Stimulated activated naive CD4-positive, alpha-beta T cell treated with Interleukin-2 at 50 U/mL for 16 hours (primary cell): Measurements from ENCODE around the gene CD83.
"Not testable (repeated sequence)": the region's sequence is repeated elsewhere in the genome, so short reads cannot be mapped to it uniquely, and the experiment has no call there.

ENCODE experiments used
- DNase-seq: peaks from one replicate; lab custom pipeline; 2025; lab: John Stamatoyannopoulos, UW

Gene CD83

DNA sequence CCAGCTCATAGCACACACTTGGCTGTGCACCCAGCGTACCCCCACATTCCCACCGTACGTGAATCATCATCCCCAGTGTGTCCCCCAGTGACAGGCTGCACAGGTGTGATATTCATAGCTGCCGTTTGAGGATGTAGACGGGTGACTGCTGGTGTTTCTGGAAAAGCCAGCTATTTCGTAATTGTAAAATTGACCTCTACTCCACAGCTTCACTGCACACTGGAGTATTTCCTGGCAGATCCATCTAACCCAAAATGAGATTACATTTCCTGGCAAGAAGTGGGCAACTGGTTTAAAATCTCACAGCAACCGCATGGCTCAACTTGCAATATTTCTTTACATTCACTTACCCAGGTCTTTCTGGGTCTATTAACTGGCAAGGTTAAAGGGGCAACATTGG lies 30.3 kb downstream of the CD83 start:
- no peak for DNase-seq

GRCh38 chr6:14148471-14148870 lies 30.9 kb downstream of the CD83 start:
- no peak for DNase-seq

- DNase-seq: no peak
Measured at GRCh38 chr6:14149053-14149738, 31.6 kb downstream of the CD83 start.

DNA sequence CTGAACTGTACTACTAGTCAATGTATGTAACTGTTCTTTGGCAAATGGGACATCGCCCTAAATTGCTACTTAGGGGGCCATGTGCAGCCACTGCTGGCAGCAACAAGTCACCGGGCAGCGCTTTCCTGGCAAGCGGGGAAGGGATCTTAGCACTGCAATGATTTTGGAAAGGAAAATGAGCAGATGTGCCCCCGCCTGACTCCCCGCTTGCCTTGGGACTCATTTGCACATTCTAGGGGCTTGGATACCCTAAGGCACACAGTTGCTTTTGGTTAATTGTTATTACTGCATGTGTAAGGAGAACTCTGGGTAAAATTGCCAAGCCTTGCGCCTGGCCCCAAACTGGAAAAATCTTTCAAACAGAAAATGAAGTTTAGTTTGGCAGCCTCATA lies 32.2 kb downstream of the CD83 start:
- no peak for DNase-seq

DNA sequence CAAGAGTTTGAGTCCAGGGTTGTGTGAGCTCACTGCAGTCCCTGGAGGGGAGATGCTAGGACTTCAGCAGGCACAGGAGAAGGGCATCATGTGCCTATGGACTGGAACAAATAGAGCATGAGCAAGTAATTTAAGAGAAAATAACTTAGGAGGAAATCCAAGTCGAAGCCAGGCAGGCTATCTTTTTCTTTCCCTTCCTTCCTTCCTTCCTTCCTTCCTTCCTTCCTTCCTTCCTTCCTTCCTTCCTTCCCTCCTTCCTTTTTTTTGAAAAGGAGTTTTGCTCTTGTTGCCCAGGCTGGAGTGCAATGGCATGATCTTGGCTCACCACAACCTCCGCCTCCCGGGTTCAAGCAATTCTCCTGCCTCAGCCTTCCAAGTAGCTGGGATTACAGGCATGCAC lies 33.7 kb downstream of the CD83 start:
- not testable (repeated sequence) for DNase-seq

- DNase-seq: no peak
Measured at GRCh38 chr6:14151773-14152172, 34.2 kb downstream of the CD83 start.

- DNase-seq: no peak
Measured at GRCh38 chr6:14153228-14153627, 35.7 kb downstream of the CD83 start.

DNA sequence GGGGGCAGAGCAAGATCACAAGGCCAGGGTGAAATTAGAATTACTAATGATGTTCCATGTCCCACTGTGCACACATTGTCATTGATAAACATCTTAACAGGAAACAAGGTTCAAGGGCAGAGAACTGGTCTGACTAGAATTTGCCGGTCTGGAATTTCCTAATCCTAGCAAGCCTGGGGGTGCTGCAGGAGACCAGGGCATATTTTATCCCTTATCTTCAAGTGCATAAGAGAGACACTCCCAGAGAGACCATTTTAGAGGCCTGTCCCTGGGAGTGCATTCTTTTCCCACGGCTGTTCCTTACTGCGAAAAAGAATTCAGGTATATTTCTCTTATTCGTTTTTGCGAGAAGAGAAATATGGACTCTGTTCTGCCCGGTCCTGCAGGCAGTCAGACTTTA lies 41.5 kb downstream of the CD83 start:
- no peak for DNase-seq

DNA sequence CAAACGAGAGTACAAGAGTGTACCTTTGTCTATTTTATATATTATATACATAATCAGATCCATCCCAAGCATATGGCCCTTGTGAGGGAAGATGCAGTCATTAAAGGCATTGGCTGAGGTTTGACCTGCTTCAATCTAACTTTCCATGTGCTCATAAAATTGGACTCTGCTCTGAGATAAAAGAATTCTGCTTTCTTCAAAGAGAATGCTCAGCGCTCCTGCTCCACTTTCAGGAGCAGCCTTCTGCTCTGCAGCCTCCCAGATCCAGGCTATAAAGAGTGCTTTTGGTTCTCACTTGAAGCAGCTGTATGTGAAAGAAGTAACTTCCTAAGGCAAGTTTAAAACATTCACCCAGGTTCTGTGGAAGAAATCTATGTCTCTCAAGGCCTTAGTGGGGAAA lies 45.3 kb downstream of the CD83 start:
- DNase-seq: no peak

DNA sequence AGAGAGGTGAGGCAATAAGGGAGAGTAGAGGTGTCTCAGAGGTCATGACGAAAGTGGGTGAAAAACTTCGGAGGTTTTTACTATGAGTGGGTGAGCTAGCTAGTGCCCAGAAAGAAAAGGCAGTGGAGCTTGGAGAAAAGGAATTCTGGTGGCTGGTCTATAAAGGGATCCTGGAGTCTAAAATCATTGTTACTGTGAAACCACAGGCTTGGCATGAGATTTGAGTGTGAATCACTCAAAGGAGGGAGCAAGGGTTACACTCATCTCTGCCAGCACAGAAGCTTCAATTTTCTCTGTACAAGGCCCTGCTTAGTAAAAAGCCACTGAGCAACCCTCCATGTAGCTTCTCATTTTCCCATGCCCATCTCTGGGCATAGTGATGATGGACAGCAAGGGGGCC lies 47.5 kb downstream of the CD83 start:
- no peak for DNase-seq

GRCh38 chr6:14166839-14167238 lies 49.3 kb downstream of the CD83 start:
- no peak for DNase-seq

DNA sequence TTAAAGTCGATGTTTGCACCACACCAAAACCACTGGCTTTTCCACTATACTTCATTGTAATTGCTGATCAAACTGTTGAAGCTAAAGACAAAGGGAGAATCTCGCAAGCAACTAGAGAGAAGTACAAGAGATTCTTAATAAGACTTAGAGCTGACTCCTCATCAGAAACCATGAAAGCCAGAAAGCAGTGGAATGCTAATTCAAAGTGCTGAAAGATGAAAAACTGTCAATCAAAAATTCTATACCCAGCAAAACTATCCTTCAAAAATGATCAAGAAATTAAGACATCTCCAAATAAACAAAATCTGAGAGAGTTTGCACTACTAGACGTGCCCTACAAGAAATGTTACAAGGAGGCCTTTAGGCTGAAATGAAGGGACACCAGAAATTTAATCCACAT lies 52.6 kb downstream of the CD83 start:
- no peak for DNase-seq

- no peak for DNase-seq
Measured at GRCh38 chr6:14172562-14172961, 55.0 kb downstream of the CD83 start.

- DNase-seq: no peak
Measured at GRCh38 chr6:14174226-14174625, 56.7 kb downstream of the CD83 start.

- no peak for DNase-seq
Measured at GRCh38 chr6:14174996-14175395, 57.4 kb downstream of the CD83 start.

DNA sequence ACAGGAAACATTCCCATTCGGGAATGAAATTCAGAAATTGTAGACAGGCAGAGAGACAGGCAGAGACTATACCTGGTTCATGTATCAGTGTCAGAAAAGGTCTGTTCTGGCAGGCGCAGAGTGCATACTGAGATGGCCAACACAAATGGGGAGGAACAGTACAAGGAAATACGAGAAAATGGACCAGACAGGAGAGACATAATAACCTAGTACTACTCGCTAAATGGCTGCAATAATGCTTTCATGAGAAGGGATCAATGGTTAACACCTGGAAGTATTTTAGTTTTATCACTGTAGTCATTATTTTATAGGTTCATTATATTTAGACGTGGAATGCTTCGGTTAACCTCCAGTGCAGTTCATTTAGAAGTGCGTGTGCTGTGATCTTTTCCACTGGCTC lies 58.9 kb downstream of the CD83 start:
- no peak for DNase-seq

DNA sequence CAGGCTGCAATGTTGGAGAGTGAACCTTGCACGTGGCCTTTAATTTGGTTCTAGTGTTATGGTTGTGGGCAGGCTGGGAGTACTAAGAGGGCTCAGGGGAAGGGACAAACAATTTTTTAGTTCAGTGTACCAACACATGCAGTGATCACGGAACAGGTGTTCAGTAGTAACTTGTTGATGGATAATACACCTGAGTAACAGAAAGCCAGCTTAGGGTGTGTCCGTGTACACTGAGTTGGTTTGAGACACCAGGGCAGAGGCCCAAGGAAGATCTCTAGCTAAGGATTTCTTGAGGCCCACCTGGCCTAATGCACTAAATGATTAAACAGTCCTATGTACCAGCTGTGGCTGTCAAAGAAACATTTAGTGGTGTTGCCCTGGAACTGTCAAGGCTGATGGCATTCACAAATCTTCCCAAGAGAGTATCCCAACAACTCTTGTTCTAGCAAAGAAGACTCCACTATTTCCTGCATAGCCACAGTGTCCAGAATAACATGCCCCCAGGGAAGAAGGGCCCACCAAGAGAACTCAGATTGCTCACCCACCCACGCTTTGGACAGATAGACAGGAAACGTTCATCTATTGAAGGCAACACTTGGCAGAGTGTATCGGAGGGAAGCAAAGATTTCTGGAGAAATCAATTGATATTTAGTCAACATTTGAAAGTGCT lies 60.0 kb downstream of the CD83 start:
- DNase-seq: no peak

DNA sequence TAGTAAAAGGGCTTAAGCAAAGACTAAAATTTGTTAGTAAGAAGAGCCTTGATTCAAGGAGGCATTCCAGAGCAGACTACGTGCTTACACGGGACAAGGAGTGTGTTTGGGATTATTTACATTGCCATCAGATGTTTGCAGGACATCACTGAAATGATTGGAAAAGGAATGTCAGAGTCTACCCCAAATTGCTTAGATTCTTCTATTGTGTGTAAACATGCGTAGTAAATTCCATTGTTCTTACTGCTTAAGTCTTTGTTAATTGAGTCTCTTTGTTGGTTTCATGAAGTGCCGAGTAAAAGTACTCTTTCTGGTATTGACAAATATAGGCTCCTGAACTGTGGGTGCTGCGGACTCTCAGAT lies 60.5 kb downstream of the CD83 start:
- no peak for DNase-seq

- DNase-seq: no peak
Measured at GRCh38 chr6:14180609-14181008, 63.0 kb downstream of the CD83 start.

DNA sequence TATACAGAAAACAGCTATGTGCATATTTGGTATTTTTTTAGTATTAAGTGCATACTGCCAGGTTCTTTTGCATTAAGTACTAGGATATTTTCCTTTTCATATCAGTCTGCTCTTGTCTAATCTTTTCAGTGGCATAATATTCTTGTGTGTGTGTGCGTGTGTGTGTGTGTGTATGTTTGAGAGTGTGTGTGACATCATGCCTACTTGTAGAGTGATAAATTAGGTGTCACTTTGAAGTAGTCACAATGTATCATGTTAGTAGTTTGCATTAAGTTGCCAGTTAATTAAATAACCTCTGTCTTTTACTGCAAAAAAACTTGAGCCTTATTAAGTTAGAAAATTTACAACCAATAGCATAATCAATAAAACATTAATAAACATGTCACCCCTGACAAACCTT lies 65.3 kb downstream of the CD83 start:
- DNase-seq: no peak
